HepG2 (cell line): Measurements from ENCODE around the gene TRIM67. TPM values are rescaled to one million over a fixed set of nuclear protein-coding genes. Genes with fewer than 3 reads are reported as not detected.
A peak's percentile ranks its signal among the peaks of the same experiment; 100 is the strongest.

Experiments used
- AKAP8 ChIP-seq: sonication (generic); formaldehyde crosslinking; IDR thresholded peaks from 2 replicates; pipeline ENCODE4 v1.5.1; 2020; ENCODE audit warnings: mild to moderate bottlenecking, missing genetic modification reagents
- ATM ChIP-seq: fragments of 450-650 bp; IDR thresholded peaks from 2 replicates; pipeline ENCODE4 v1.7.1; 2017; ENCODE audit warnings: mild to moderate bottlenecking, borderline replicate concordance
- CREB1 ChIP-seq, 2 experiments: fragments of 450-650 bp in 1 of 2; IDR thresholded peaks; 2 replicates each; pipeline ENCODE4 v1.6.1; 2016 to 2017; ENCODE audit warnings: control low read depth in 1 of 2, mild to moderate bottlenecking in 1 of 2, missing compliant biosample characterization in 1 of 2, missing genetic modification characterization in 1 of 2
- DMAP1 ChIP-seq: IDR thresholded peaks from 2 replicates; pipeline ENCODE4 v1.6.1; 2016
- ELK4 ChIP-seq: sonication (generic); formaldehyde crosslinking; IDR thresholded peaks from 2 replicates; pipeline ENCODE4 v1.9.0; 2021; ENCODE audit warnings: missing genetic modification reagents, borderline replicate concordance
- ESRRA ChIP-seq: sonication (generic); formaldehyde crosslinking; IDR thresholded peaks from 2 replicates; pipeline ENCODE4 v1.5.1; 2020; ENCODE audit warnings: mild to moderate bottlenecking, low read depth, missing genetic modification reagents
- ETV6 ChIP-seq: sonication (generic); formaldehyde crosslinking; conservative IDR thresholded peaks from 2 replicates; pipeline ENCODE4 v1.4.0; 2020; ENCODE audit warnings: missing genetic modification reagents
- FLYWCH1 ChIP-seq: sonication (generic); formaldehyde crosslinking; IDR thresholded peaks from 2 replicates; pipeline ENCODE4 v1.8.1; 2023; ENCODE audit warnings: mild to moderate bottlenecking, missing genetic modification reagents
- GLMP ChIP-seq: sonication (generic); formaldehyde crosslinking; IDR thresholded peaks from 2 replicates; pipeline ENCODE4 v1.9.0; 2021; ENCODE audit warnings: missing genetic modification reagents, mild to moderate bottlenecking, borderline replicate concordance
- HIVEP1 ChIP-seq: sonication (generic); formaldehyde crosslinking; IDR thresholded peaks from 2 replicates; pipeline ENCODE4 v1.4.0; 2020; ENCODE audit warnings: mild to moderate bottlenecking, missing genetic modification reagents
- HOXA3 ChIP-seq: sonication (generic); formaldehyde crosslinking; IDR thresholded peaks from 2 replicates; pipeline ENCODE4 v1.5.0; 2020; ENCODE audit warnings: missing genetic modification reagents
- MZF1 ChIP-seq: sonication (generic); formaldehyde crosslinking; IDR thresholded peaks from 2 replicates; pipeline ENCODE4 v1.8.1; 2023; ENCODE audit warnings: mild to moderate bottlenecking, missing genetic modification reagents, borderline replicate concordance
- NBN ChIP-seq: fragments of 450-650 bp; conservative IDR thresholded peaks from 2 replicates; pipeline ENCODE4 v1.6.1; 2017
- NONO ChIP-seq, 2 experiments: fragments of 450-650 bp in 1 of 2; sonication (generic) in 1 of 2; formaldehyde crosslinking in 1 of 2; IDR thresholded peaks in 1 of 2; conservative IDR thresholded peaks in 1 of 2; 2 replicates each; pipeline versions ENCODE4 v1.6.1 to v1.8.0; 2017 to 2022; ENCODE audit warnings: mild to moderate bottlenecking in 1 of 2, missing genetic modification reagents in 1 of 2, moderate library complexity in 1 of 2
- RFXANK ChIP-seq: IDR thresholded peaks from 2 replicates; pipeline ENCODE4 v1.6.1; 2016
- TBX2 ChIP-seq: sonication (generic); formaldehyde crosslinking; IDR thresholded peaks from 2 replicates; pipeline ENCODE4 v1.5.0; 2020; ENCODE audit warnings: missing genetic modification reagents, mild to moderate bottlenecking, borderline replicate concordance
- ZNF251 ChIP-seq: sonication (generic); formaldehyde crosslinking; IDR thresholded peaks from 2 replicates; pipeline ENCODE4 v1.9.0; 2021; ENCODE audit warnings: mild to moderate bottlenecking, missing genetic modification reagents
- ZNF543 ChIP-seq: sonication (generic); formaldehyde crosslinking; IDR thresholded peaks from 2 replicates; pipeline ENCODE4 v1.4.0; 2020; ENCODE audit warnings: mild to moderate bottlenecking, missing genetic modification reagents
- ZNF598 ChIP-seq: sonication (generic); formaldehyde crosslinking; IDR thresholded peaks from 2 replicates; pipeline ENCODE4 v1.5.1; 2020; ENCODE audit warnings: mild to moderate bottlenecking, missing genetic modification reagents, borderline replicate concordance
- polyA plus RNA-seq, 8 experiments: library from polyadenylated mRNA; depleted of rRNA in 3 of 8; stranded (reverse) in 7 of 8; unstranded in 1 of 8; fragments of >200 nt; fragmentation: Illumina TruSeq in 4 of 8; extraction: Trizol in 4 of 8; gene quantifications; 2 replicates each; pipeline versions ENCODE4 v1.2.1 to v1.2.3, GENCODE V29; 2011 to 2016; ENCODE audit warnings: low read depth in 4 of 8, missing spikeins in 1 of 8, mixed read lengths in 1 of 8; ENCODE audit not compliant: insufficient read depth in 1 of 8
- total RNA-seq, 5 experiments: library from RNA; depleted of rRNA; stranded (reverse); fragments of >200 nt; fragmentation: Illumina TruSeq; extraction: Trizol; gene quantifications; 2 replicates each; pipeline ENCODE4 v1.2.3, GENCODE V29; 2016; ENCODE audit warnings: low read depth in 1 of 5
- TF ChIP-seq, protein P1 (sequence below): sonication (generic); formaldehyde crosslinking; IDR thresholded peaks from 2 replicates; pipeline ENCODE4 v1.5.1; 2020; ENCODE audit warnings: missing genetic modification reagents, mild to moderate bottlenecking, borderline replicate concordance

Gene TRIM67
- total and polyA plus RNA-seq, 2 of the 13 experiments (the other 11 are each of a cell fraction or from before 2014, with no cell fraction given) = not detected

GRCh38 chr1:231240883-231241735, 79.3 kb downstream of the TRIM67 start, which contains the start of gene GNPAT (continued):
- TF ChIP-seq ETV6 (CRISPR knock-in tag) = peak; percentile 90
- peak; percentile 86 for TF ChIP-seq ZNF598
- TF ChIP-seq RFXANK (CRISPR knock-in tag) = no peak
- no peak for TF ChIP-seq ELK4
- TF ChIP-seq ZNF251 (CRISPR knock-in tag) = no peak
- TF ChIP-seq FLYWCH1 (CRISPR knock-in tag) = no peak
- TF ChIP-seq ESRRA = no peak
- no peak for TF ChIP-seq CREB1 (IDR thresholded peaks at IDR 0.05)
- TF ChIP-seq CREB1 (CRISPR knock-in tag; IDR thresholded peaks at IDR 0.05) = peak; percentile 36
- TF ChIP-seq MZF1 = no peak
- TF ChIP-seq AKAP8 (CRISPR knock-in tag) = no peak
- 0 out of 2 replicates have a peak, but pooled peaks have one; percentile 63 for TF ChIP-seq ZNF543 (CRISPR knock-in tag)
- TF ChIP-seq NONO (IDR thresholded peaks at IDR 0.05) = no peak
- TF ChIP-seq NONO (CRISPR knock-in tag; conservative IDR thresholded peaks at IDR 0.05) = peak; percentile 84
- TF ChIP-seq HIVEP1 (CRISPR knock-in tag) = no peak; the same call in 1 of the 2 replicates
- peak; percentile 75 for TF ChIP-seq TBX2
- TF ChIP-seq GLMP (CRISPR knock-in tag) = no peak
- TF ChIP-seq, protein P1, sequence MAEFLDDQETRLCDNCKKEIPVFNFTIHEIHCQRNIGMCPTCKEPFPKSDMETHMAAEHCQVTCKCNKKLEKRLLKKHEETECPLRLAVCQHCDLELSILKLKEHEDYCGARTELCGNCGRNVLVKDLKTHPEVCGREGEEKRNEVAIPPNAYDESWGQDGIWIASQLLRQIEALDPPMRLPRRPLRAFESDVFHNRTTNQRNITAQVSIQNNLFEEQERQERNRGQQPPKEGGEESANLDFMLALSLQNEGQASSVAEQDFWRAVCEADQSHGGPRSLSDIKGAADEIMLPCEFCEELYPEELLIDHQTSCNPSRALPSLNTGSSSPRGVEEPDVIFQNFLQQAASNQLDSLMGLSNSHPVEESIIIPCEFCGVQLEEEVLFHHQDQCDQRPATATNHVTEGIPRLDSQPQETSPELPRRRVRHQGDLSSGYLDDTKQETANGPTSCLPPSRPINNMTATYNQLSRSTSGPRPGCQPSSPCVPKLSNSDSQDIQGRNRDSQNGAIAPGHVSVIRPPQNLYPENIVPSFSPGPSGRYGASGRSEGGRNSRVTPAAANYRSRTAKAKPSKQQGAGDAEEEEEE (CRISPR knock-in tag) = no peak
- peak; percentile 78; the same call in 1 of the 2 replicates for TF ChIP-seq DMAP1 (CRISPR knock-in tag)
- no peak for TF ChIP-seq NBN
- TF ChIP-seq HOXA3 (CRISPR knock-in tag) = peak; percentile 70; the same call in 1 of the 2 replicates
- TF ChIP-seq ATM = no peak
